ENCODE results near the gene ATP8B4. TPM values are rescaled to one million over a fixed set of nuclear protein-coding genes. Genes with fewer than 3 reads are reported as not detected.

The ATP8B4 gene
- total RNA-seq, 1 donor: 0.99 TPM

DNA sequence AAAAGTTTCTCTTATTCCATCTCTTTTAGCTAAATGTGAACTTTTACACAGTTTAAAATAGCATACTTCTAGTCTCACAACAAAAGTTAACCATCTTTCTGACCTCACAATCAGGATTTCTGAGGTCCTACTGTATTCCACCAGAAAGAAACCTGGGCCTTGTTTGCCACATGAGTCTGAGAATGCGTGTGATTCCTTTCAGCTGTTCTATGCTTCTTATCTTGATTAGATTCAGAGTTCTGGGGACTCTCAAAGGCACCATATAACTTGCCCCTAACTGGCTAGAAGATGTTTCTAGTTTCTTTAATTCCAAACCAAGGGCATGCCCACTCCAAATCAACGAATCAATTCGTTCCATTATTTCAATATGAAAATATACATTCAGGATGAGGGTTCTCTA lies 131.1 kb downstream of the ATP8B4 start:
- no peak overlapping the region for H3K4me3 ChIP-seq (ENCODE audit: low read depth, low read length)
- DNase-seq (ENCODE audit: low read depth): peak; percentile 27
- TF ChIP-seq, protein P1, sequence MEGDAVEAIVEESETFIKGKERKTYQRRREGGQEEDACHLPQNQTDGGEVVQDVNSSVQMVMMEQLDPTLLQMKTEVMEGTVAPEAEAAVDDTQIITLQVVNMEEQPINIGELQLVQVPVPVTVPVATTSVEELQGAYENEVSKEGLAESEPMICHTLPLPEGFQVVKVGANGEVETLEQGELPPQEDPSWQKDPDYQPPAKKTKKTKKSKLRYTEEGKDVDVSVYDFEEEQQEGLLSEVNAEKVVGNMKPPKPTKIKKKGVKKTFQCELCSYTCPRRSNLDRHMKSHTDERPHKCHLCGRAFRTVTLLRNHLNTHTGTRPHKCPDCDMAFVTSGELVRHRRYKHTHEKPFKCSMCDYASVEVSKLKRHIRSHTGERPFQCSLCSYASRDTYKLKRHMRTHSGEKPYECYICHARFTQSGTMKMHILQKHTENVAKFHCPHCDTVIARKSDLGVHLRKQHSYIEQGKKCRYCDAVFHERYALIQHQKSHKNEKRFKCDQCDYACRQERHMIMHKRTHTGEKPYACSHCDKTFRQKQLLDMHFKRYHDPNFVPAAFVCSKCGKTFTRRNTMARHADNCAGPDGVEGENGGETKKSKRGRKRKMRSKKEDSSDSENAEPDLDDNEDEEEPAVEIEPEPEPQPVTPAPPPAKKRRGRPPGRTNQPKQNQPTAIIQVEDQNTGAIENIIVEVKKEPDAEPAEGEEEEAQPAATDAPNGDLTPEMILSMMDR (IDR thresholded peaks at IDR 0.05; ENCODE audit: insufficient read depth, low read length): no peak

DNA sequence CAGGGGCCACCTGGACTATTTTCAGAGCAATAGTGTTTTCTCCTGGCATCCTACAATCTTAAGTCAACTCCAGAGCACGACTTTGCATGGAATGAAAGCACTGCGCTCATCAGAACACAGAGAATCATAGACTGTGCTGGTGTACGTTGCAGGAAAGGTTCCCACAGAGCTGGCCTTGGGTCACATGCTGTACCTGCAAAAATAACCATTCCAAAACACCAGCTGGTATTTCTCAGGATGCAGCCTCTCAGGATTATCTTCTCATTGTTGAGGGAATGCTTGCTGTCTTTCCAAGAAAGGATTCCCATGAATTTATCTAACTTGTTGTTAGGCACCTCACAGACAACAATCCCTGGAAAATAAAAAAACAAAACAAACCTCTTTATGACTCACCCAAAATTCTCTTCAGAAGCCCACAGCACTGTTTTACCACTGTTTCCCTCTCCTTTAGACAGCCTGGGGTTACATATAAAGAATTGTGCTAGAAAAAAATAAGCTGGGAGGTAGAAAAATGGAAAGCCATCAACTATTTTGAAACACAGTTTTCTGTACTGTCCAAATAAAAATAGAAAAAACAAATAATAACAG lies 131.7 kb downstream of the ATP8B4 start:
- TF ChIP-seq, protein P1 (IDR thresholded peaks at IDR 0.05; ENCODE audit: insufficient read depth, low read length): no peak
- peak; percentile 40 for DNase-seq (ENCODE audit: low read depth)
- no peak overlapping the region for H3K4me3 ChIP-seq (ENCODE audit: low read depth, low read length)

DNA sequence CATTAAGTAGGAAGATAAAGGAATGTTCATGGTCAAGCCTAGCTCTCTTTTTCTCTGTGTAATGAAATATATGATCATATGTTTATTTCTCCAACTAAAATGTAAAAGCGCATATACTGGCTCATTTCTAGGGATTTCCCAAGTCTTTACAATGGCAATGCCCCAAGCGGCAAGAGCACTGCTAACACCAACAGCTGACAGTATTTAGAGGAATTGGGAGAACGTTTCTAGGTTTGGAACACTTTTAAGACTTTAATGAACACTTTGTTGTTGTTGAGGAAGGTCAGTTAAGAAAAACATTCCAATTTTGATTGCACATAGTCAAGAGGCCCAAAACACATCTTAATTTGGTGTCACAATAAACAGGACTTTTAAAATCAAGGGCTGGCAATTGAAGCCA lies 132.7 kb downstream of the ATP8B4 start:
- H3K4me3 ChIP-seq (ENCODE audit: low read depth, low read length): no peak overlapping the region
- no peak for DNase-seq (ENCODE audit: low read depth)
- TF ChIP-seq, protein P1 (IDR thresholded peaks at IDR 0.05; ENCODE audit: insufficient read depth, low read length): no peak

DNA sequence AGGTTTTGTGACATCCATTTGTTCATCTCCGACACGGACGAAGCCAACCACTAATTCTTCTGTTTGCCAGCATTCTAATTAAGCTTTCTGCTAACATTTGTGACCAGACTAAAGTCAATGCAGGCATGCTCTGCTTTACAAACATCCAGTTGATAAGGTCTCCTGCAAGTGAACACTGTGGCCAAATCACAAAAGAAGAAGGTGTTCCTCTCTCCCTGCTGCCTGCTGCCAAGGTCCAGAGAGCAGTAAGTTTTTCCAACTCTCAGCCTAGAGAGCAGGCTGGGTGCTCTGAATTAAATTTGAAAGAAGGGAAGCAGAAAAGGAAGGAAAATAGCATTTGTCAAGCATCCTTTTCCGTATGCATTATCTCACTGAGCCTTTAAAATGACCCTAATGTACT lies 133.6 kb downstream of the ATP8B4 start:
- TF ChIP-seq, protein P1 (IDR thresholded peaks at IDR 0.05; ENCODE audit: insufficient read depth, low read length): no peak

DNA sequence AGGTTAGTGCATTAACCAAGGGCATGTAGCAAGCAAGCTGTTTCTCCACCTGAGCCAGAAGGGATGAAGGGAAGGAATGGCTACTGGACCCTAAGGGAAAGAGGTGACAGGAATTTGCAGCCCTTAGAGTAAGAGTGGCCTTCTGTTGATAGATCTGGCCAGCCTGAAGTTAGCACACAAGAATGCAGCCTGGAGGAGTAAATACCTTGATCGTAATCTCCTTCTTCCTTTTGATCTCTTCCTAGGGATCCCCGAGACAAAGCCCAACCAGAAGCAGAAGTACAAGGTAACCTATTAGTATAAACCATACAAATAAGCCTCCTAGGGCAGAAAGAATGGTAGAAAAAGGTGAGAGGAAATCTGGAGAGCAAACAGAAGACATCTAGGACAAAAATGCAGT lies 134.6 kb downstream of the ATP8B4 start:
- no peak overlapping the region for H3K4me3 ChIP-seq (ENCODE audit: low read depth, low read length)
- TF ChIP-seq, protein P1 (IDR thresholded peaks at IDR 0.05; ENCODE audit: insufficient read depth, low read length): no peak
- no peak for DNase-seq (ENCODE audit: low read depth)

More for the DNA sequence above, 133.6 kb downstream of the ATP8B4 start:
- no peak overlapping the region for H3K4me3 ChIP-seq (ENCODE audit: low read depth, low read length)
- no peak for DNase-seq (ENCODE audit: low read depth)

DNA sequence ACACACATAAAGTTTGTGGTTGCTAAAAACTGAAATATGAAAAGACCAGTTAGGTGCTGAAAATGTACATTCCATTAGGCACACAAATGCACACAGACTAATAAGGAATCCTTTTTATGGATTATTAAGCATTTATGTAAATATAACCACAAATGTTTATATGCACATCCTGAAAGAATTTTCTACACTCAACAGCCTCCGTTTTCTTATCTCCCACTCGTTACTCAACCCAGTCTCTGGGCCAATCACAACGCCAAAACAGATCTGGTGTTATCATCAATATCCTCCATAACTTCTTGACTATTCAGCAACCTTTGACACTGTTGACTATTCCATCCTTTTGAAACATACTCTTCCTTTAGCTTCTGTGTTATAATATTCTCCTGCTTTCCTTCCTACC lies 136.4 kb downstream of the ATP8B4 start:
- DNase-seq (ENCODE audit: low read depth): peak; percentile 61
- H3K4me3 ChIP-seq (ENCODE audit: low read depth, low read length): no peak overlapping the region
- TF ChIP-seq, protein P1 (IDR thresholded peaks at IDR 0.05; ENCODE audit: insufficient read depth, low read length): no peak
